K562 (cell line): ENCODE results near the gene SLC38A2. TPM values are rescaled to one million over a fixed set of nuclear protein-coding genes. Genes with fewer than 3 reads are reported as not detected.

ENCODE experiments used
- ASH1L ChIP-seq: fragments of 450-650 bp; IDR thresholded peaks from 2 replicates; pipeline ENCODE4 v1.6.1; 2018; ENCODE audit warnings: borderline replicate concordance, mild to moderate bottlenecking, low read depth; ENCODE audit not compliant: partially characterized antibody
- ATF7 ChIP-seq: fragments of 450-650 bp; IDR thresholded peaks from 2 replicates; pipeline ENCODE4 v1.7.1; 2014; ENCODE audit warnings: mild to moderate bottlenecking, moderate library complexity
- DNMT1 ChIP-seq: fragments of 450-650 bp; IDR thresholded peaks from 2 replicates; pipeline ENCODE4 v1.6.1; 2016; ENCODE audit warnings: antibody characterized with exemption, mild to moderate bottlenecking
- ELF4 ChIP-seq: fragments of 450-650 bp; formaldehyde crosslinking; IDR thresholded peaks from 2 replicates; pipeline ENCODE4 v1.4.0; 2022; ENCODE audit warnings: missing genetic modification characterization
- ETS1 ChIP-seq: conservative IDR thresholded peaks from 2 replicates; pipeline ENCODE4 v1.6.1; 2011; ENCODE audit warnings: low read depth, mild to moderate bottlenecking, low read length; ENCODE audit not compliant: control insufficient read depth
- GTF2A2 ChIP-seq: IDR thresholded peaks from 2 replicates; pipeline ENCODE4 v1.6.1; 2016; ENCODE audit warnings: mild to moderate bottlenecking, missing genetic modification characterization, missing compliant biosample characterization
- HMBOX1 ChIP-seq: sonication (generic); IDR thresholded peaks from 2 replicates; pipeline ENCODE4 v1.6.1; 2016
- HNRNPLL ChIP-seq: fragments of 200-400 bp; formaldehyde crosslinking; IDR thresholded peaks from 2 replicates; pipeline ENCODE4 v1.6.1; 2017; ENCODE audit warnings: low read length, low read depth, mild to moderate bottlenecking; ENCODE audit not compliant: poor library complexity, severe bottlenecking
- KLF1 ChIP-seq: fragments of 450-650 bp; IDR thresholded peaks from 2 replicates; pipeline ENCODE4 v1.6.1; 2016; ENCODE audit warnings: missing genetic modification characterization, missing compliant biosample characterization
- LCOR ChIP-seq: sonication (generic); formaldehyde crosslinking; IDR thresholded peaks from 2 replicates; pipeline ENCODE4 v1.8.0; 2022; ENCODE audit warnings: mild to moderate bottlenecking, missing genetic modification reagents
- MED1 ChIP-seq: sonication (generic); formaldehyde crosslinking; IDR thresholded peaks from 2 replicates; pipeline ENCODE4 v1.8.1; 2023; ENCODE audit warnings: missing genetic modification reagents, borderline replicate concordance
- MXI1 ChIP-seq: IDR thresholded peaks from 2 replicates; pipeline ENCODE4 v1.6.1; 2011; ENCODE audit warnings: low read depth, mild to moderate bottlenecking, improper control_type of control experiment, low read length
- NCOR1 ChIP-seq: fragments of 450-650 bp; IDR thresholded peaks from 2 replicates; pipeline ENCODE4 v1.6.1; 2016; ENCODE audit warnings: mild to moderate bottlenecking, moderate library complexity
- PHB ChIP-seq: fragments of 250-450 bp; sonication (Bioruptor Pico); IDR thresholded peaks from 2 replicates; pipeline ENCODE4 v1.5.0; 2021
- SETDB1 ChIP-seq: IDR thresholded peaks from one replicate; pipeline ENCODE4 v1.6.1; 2012; ENCODE audit warnings: low read length, control low read depth, inconsistent platforms
- TCFL5 ChIP-seq: fragments of 250-450 bp; sonication (Bioruptor Pico); conservative IDR thresholded peaks from 2 replicates; pipeline ENCODE4 v1.6.1; 2021; ENCODE audit warnings: mild to moderate bottlenecking, moderate library complexity, matching md5 sums
- XRCC4 ChIP-seq: IDR thresholded peaks from one replicate; pipeline ENCODE4 v1.6.1; 2011; ENCODE audit not compliant: insufficient read depth, insufficient read length; ENCODE audit errors: extremely low read depth
- ZC3H8 ChIP-seq: fragments of 450-650 bp; IDR thresholded peaks from 2 replicates; pipeline ENCODE4 v1.6.1; 2017
- ZNF507 ChIP-seq: conservative IDR thresholded peaks from 2 replicates; pipeline ENCODE4 v1.6.1; 2017; ENCODE audit warnings: missing genetic modification characterization, missing compliant biosample characterization
- ZNF766 ChIP-seq: fragments of 200-800 bp; sonication (Bioruptor generic); conservative IDR thresholded peaks from 2 replicates; pipeline ENCODE4 v1.6.1; 2016; ENCODE audit warnings: missing genetic modification characterization, missing compliant biosample characterization
- polyA plus RNA-seq, 8 experiments: library from polyadenylated mRNA; depleted of rRNA in 4 of 8; stranded (reverse) in 5 of 8; unstranded in 3 of 8; fragments of >200 nt; fragmentation: Nextera tagmentation in 2 of 8; fragmentation: Illumina TruSeq in 1 of 8; extraction: Ambion mirVana in 2 of 8; extraction: Trizol in 1 of 8; gene quantifications; 2 replicates each; pipeline versions ENCODE4 v1.2.1 to v1.2.3, GENCODE V29; 2011 to 2014; ENCODE audit warnings: inconsistent platforms in 1 of 8, missing spikeins in 1 of 8
- total RNA-seq, 7 experiments: library from RNA; depleted of rRNA in 6 of 7; stranded (reverse); fragments of >200 nt in 6 of 7; fragmentation: Illumina TruSeq in 2 of 7; extraction: Trizol in 2 of 7; gene quantifications; 2 replicates each; pipeline versions ENCODE4 v1.2.1 to v1.2.3, GENCODE V29; 2011 to 2021; ENCODE audit warnings: low replicate concordance in 1 of 7
- TF ChIP-seq, protein P1 (sequence below): sonication (generic); formaldehyde crosslinking; IDR thresholded peaks from 2 replicates; pipeline ENCODE4 v1.8.1; 2023; ENCODE audit warnings: missing genetic modification reagents, mild to moderate bottlenecking, borderline replicate concordance
- TF ChIP-seq, protein P2 (sequence below): sonication (generic); formaldehyde crosslinking; IDR thresholded peaks from 2 replicates; pipeline ENCODE4 v1.8.0; 2022; ENCODE audit warnings: mild to moderate bottlenecking, low read depth, missing genetic modification reagents

Gene SLC38A2
- total and polyA plus RNA-seq, 9 of the 15 experiments (the other 6 are each of a cell fraction or from before 2014, with no cell fraction given), result 98.7 to 292 (median 143) TPM

DNA sequence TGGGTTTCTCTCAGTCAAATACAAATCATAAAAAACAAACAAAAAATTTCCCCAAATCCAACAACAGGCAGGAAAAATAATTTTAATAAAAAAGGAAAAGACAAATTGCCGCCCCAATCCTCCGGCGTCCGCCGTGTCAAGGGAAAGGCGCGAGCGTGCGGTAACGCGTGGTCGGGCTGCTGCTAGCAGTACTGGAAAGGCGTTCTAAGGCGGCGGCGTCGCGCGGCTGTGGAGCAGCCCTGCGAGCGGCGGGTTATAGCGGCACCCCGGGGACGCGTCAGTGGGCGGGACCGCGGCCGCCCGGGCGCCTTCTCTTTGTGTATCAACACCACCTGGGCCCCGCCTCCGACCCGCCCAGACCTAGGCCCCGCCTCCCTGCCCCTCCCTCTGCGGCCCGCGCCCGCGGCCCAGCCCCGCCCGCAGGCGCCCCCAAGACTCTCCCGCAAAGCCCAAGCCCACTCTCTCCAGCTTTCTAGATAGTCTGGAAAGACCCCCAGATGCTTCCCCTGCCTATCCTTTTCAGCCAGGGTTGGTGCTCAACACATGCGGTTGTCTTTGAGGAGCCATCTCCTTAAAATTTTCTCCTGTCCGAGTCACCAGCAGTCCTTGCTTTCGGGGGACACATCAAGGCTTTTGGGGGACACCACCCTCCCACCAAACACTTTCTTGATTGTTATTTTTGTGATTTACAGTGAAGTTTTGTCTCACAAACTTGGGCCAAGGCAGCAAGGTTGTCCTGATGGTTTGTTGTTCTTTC is at the start of gene SLC38A2 (continued):
- no peak for TF ChIP-seq HMBOX1
- TF ChIP-seq ZNF507, result no peak
- peak; percentile 82 for TF ChIP-seq ETS1
- TF ChIP-seq ZC3H8, result no peak
- TF ChIP-seq ASH1L, result no peak
- TF ChIP-seq MXI1, result no peak
- TF ChIP-seq SETDB1, result no peak
- TF ChIP-seq ZNF766 (CRISPR knock-in tag), result no peak
- no peak for TF ChIP-seq DNMT1
- TF ChIP-seq LCOR (CRISPR knock-in tag), result 0 out of 2 replicates have a peak, but pooled peaks have one; percentile 62
- no peak for TF ChIP-seq KLF1 (tag)
- TF ChIP-seq ATF7, result peak; percentile 43; the same call in 1 of the 2 replicates
- TF ChIP-seq, protein P1, sequence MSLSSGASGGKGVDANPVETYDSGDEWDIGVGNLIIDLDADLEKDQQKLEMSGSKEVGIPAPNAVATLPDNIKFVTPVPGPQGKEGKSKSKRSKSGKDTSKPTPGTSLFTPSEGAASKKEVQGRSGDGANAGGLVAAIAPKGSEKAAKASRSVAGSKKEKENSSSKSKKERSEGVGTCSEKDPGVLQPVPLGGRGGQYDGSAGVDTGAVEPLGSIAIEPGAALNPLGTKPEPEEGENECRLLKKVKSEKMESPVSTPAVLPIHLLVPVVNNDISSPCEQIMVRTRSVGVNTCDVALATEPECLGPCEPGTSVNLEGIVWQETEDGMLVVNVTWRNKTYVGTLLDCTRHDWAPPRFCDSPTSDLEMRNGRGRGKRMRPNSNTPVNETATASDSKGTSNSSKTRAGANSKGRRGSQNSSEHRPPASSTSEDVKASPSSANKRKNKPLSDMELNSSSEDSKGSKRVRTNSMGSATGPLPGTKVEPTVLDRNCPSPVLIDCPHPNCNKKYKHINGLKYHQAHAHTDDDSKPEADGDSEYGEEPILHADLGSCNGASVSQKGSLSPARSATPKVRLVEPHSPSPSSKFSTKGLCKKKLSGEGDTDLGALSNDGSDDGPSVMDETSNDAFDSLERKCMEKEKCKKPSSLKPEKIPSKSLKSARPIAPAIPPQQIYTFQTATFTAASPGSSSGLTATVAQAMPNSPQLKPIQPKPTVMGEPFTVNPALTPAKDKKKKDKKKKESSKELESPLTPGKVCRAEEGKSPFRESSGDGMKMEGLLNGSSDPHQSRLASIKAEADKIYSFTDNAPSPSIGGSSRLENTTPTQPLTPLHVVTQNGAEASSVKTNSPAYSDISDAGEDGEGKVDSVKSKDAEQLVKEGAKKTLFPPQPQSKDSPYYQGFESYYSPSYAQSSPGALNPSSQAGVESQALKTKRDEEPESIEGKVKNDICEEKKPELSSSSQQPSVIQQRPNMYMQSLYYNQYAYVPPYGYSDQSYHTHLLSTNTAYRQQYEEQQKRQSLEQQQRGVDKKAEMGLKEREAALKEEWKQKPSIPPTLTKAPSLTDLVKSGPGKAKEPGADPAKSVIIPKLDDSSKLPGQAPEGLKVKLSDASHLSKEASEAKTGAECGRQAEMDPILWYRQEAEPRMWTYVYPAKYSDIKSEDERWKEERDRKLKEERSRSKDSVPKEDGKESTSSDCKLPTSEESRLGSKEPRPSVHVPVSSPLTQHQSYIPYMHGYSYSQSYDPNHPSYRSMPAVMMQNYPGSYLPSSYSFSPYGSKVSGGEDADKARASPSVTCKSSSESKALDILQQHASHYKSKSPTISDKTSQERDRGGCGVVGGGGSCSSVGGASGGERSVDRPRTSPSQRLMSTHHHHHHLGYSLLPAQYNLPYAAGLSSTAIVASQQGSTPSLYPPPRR, result no peak
- peak; percentile 49 for TF ChIP-seq HNRNPLL
- TF ChIP-seq TCFL5 (CRISPR knock-in tag), result no peak
- TF ChIP-seq XRCC4, result no peak
- TF ChIP-seq MED1 (CRISPR knock-in tag), result no peak
- TF ChIP-seq ELF4 (CRISPR knock-in tag), result no peak
- TF ChIP-seq GTF2A2 (tag), result peak; percentile 75
- TF ChIP-seq, protein P2, sequence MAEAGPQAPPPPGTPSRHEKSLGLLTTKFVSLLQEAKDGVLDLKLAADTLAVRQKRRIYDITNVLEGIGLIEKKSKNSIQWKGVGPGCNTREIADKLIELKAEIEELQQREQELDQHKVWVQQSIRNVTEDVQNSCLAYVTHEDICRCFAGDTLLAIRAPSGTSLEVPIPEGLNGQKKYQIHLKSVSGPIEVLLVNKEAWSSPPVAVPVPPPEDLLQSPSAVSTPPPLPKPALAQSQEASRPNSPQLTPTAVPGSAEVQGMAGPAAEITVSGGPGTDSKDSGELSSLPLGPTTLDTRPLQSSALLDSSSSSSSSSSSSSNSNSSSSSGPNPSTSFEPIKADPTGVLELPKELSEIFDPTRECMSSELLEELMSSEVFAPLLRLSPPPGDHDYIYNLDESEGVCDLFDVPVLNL (CRISPR knock-in tag), result no peak
- TF ChIP-seq PHB (CRISPR knock-in tag), result no peak
- TF ChIP-seq NCOR1, result peak; percentile 67; the same call in 1 of the 2 replicates
